T-helper 2 cell treated with Interferon-gamma antibody and Interleukin-4, amounts not matched to agents 100 ng/mL and 5 ng/mL, for 36 hours (primary cell): Measurements from ENCODE around the gene CIT. TPM values are rescaled to one million over a fixed set of nuclear protein-coding genes. Genes with fewer than 3 reads are reported as not detected.

Source experiments
- intact Hi-C: fragments of 100-400 bp; cut with micrococcal nuclease; formaldehyde crosslinking; loops from one replicate; pipeline ENCODE4 v1.15.1; 2023
- total RNA-seq: library from RNA; stranded (reverse); gene quantifications from 2 replicates; pipeline ENCODE4 v1.2.3, GENCODE V29; 2022

Gene CIT
- total RNA-seq, 1 donor from 2014 or later, result 85.6 TPM

- intact Hi-C loops, result no loop called here
Measured at GRCh38 chr12:119705182-119705581, 171.9 kb downstream of the CIT start.

DNA sequence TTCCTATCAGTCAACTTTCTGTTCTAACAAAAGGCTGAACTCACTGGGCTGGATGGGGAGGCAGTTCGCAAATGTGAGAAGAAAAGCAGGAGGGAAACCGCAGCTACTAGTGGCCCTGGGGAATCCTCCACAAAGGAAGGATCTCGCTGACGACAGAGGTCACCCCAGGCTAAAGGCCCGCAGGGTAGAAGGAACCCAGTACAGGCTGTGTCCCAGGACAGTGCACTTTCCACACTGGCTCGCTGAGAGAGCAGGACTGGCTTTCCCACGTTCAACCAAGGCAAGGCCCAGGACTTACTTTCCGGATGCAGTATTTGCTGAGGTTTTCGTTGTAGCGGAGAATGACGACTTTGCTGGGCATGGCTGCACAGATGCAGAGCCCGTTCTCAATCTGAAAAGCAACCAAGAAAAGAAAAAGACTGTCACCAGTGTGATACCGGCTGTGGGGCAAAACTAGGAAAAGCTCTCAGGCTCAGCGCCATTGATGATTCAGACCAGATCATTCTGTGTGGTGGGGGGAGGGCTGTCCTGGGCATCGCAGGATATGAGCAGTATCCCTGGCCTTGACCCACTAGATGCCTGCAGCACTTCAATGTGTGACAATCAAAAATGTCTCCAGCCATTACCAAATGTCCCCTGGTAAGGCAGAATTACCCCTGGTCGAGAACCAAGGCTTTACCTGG is 172.9 kb downstream of the CIT start:
- intact Hi-C loops, result no loop called here

DNA sequence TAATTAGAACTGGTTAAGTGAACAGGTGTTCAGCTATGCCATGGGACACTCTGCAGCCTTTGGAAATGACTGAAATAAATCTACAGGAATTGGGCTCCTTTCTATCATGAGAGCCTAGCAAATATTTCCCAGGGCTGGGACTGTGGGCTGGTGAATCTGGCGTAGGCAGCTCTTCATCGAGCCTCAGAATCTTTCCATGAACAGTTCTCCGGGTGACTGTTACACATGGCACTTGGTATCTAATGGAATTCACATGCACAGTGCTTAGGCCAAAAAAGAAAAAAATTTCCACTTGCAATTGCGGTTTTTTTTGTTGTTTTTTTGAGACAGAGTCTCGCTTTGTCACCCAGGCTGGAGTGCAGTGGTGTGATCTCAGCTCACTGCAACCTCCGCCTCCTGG is 177.0 kb downstream of the CIT start:
- intact Hi-C loops, result no loop called here

DNA sequence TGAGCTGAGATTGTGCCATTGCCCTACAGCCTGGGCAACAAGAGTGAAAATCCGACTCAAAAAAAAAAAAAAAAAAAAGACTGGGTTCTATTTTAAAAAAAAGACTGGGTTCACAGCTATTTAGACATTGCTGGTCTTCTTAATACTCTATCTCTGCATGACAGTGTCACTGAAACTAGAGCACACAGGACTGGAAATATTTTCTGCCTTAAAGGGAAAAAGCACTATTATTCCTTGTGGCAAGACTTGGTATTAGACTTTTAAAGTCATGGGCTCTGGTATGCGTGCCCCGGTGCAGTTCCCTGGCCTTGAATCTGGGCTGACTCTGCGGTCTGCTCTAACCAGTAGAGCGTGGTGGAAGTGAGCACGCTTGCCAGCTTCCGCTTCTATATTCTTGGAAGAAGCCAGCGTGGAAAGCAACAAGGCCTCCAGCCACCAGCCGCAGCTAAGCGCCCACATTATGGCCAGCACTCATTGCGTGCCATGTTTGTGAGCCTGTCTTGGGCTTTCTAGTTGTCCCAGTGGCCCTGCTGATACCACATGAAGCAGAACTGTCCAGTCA is 177.8 kb downstream of the CIT start:
- intact Hi-C loops, result no loop called here

DNA sequence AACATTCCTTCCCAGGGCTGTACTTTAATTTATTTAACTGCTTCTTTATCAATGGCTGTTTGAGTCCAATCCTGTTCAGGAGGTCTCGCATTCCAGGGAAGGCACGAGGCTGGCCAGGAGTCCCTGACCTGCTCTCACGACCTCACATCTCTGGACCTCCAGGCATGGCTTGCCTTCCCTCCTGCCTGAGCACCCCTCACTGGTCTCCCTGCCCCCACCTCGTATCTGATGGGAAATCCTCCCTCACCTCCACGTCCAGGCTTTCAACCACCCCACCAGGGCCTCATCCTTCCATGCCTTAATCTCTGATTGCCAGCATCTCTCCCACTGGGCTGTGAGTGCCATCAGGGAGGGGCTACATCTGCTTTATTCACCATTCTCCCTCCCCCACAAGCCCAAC is 180.2 kb downstream of the CIT start:
- intact Hi-C loops, result no loop called here

DNA sequence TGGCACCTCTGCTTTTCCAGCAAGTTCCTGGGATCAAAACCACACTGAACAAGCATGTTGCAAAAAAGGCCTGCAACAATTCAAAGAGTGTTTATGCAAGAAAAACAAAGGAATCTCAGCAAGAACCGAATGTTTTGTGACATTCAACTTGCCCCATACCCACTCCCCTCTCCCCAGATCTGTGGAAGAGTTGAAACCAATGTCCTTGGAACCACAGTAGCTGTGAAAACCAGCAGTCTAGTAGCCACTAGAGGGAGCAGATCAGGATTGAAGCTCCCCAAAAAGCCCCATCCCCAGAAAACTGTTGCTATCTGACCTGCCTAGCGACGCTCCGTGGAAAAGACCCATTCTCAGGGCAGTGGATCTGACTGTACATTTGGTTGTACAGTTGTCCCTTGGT is 182.1 kb downstream of the CIT start:
- intact Hi-C loops, result no loop called here

DNA sequence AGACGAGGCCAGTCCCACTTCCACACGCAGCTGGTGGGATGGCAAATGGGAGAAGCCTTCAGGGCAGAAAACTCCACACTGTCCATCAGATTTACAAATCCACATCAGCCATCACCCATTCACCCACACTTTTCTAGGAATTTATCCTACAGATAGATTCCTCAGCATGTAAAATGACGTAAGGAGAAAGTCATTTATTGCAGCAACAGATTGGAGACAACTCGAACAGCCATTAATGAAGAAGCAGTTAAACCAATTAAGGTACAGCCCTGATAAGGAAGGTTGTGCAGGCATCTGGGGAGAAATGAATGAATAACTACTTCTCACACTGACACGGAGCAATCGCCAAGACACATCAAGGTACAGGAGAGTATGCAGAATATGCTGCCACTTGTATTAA is 183.0 kb downstream of the CIT start:
- intact Hi-C loops, result no loop called here

DNA sequence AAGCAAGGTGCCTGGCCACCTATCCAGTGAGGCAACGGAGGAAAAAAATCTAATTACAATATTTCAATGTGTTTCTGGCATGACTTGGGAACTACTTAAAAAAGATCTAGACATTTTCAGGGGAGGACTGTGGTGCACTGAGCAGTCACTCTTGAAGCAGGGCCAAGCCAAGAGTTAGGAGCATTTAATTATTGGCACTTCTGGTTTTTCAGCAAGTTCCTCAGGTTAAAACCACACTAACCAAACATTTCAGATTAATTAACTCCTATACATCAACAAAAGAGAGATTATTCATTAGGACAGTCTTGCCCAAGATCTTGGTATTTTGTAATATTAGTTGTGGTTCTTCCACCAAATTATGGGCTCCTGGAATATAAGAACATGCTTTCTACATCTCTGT is 183.6 kb downstream of the CIT start:
- intact Hi-C loops, result no loop called here

- intact Hi-C loops, result no loop called here
Measured at GRCh38 chr12:119692997-119693396, 184.1 kb downstream of the CIT start.

DNA sequence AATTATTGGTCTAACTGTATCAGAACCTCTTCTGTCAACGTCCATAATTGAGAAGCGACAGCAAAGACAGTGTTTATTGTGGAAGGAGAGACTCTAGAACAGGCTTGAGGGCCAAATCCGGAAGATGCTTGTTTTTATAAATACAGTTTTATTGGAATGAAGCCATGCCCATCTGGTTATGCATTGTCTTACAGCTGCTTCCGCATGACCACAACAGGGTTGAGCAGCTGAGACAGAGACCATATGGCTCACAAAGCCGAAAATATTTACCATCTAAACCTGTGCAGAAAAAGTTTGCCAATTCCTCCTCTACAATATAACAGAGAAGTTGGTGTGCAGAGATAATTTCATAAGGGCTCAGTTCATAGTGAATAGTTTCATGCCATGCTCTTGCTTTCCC is 184.7 kb downstream of the CIT start:
- intact Hi-C loops, result no loop called here

GRCh38 chr12:119691202-119691810 is 185.8 kb downstream of the CIT start:
- intact Hi-C loops, result no loop called here

GRCh38 chr12:119689935-119690500 is 187.1 kb downstream of the CIT start:
- intact Hi-C loops, result no loop called here

DNA sequence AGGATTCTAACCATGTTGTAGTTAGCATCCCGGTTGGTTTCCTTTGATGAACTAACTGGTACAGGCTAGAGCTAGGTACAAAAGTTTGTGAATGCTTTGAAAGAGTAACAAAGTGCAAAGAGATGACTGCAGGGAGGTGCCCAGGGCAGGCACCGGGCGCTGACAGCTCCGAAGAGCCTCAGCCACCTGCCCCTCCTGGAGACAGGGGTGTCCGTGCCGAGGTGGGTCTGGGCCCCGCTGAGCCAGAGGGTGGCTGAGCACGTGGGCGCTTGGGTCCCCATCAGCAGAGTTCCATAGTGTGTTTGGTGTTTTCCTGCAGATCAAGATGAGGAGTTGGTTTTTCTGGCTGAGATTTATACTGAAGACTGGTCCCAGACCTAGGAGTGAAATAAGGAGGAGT is 189.2 kb downstream of the CIT start:
- intact Hi-C loops, result no loop called here

DNA sequence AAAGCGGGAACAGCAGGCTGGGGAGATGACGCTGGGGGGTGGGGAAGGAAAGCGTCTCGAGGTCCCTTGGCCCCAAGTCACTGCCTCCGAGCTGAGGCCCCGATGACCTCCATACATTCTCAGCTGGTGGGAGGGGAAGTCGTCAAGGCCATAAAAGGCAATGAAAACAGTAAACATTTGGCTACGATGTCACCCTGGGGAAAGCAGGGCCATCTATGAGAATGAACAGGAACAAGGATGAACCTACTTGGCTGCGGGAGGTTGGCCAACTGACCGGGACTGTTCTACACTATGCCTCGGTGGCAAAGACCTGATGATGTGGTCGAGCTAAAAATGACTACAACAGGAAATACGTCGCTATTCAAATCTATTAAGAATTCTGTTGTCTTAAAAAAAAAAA is 189.7 kb downstream of the CIT start:
- intact Hi-C loops, result no loop called here

- intact Hi-C loops, result no loop called here
Measured at GRCh38 chr12:119686776-119687175, 190.3 kb downstream of the CIT start.

DNA sequence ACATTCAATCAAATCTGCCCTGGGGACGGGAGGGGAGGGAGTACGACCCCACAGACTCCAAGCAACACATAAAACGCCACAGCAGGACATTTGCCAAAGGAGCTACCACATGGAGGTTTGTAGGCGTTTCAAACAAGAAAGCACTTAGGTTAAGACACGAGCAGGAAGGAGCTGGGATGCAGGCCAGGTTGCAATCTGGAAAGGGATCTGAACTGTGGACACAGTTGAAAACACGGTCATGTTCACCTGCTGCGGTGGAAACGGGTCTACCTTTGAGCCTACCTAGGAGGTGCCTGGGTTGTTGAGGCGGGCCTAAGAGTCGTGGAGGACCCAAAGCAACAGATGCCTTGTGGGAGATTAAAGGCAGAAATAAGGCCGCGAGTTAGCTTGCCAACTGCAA is 190.8 kb downstream of the CIT start:
- intact Hi-C loops, result no loop called here

GRCh38 chr12:119685375-119685774 is 191.7 kb downstream of the CIT start:
- intact Hi-C loops, result no loop called here

DNA sequence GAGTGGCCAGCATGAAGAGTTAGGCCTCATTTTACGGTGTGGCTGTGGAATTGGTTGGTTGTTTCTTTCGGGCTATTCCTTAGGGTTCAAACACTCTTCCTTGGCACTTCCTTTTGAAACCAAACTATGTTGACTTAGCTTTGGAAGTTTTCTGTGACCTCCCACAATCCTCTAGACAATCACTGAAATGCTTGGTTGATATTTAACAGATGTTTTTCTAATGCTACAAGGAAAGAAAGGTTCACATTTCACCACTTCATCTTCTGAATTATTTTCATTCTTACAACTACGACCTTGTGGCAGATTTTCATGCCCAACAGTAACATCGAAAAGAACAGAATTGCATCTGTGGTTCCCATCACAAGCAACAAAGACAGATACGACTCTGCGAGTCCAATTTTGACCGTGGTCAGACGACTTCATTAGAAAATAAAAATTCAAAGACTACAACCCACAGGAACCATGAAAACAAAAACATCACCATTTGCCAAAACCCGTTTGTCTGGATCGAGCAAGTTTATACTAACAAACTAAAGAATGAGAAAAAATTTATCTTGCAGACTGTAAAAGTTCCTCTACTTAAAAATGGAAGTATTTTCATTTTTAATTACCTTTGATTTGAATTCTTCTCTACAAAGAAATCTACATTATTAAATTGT is 192.3 kb downstream of the CIT start:
- intact Hi-C loops, result no loop called here

DNA sequence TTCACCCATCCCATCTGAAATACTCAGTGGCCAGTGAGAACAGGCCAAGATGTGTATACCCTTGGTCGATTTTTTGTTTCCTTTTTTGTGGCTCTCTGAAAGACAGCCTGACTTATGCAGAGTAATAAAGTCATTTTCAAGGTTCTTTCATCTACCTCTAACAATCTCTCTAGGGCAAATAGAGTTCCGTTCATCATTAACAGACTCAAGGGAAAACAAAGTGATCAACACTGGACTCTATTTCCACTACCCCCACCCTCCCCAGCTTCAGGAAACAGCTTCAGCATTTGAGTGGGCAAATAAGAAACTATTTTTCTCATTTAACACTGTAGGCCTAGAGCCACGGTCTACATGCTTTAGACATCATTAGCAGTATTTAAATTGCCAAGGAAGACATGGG is 193.3 kb downstream of the CIT start:
- intact Hi-C loops, result no loop called here

DNA sequence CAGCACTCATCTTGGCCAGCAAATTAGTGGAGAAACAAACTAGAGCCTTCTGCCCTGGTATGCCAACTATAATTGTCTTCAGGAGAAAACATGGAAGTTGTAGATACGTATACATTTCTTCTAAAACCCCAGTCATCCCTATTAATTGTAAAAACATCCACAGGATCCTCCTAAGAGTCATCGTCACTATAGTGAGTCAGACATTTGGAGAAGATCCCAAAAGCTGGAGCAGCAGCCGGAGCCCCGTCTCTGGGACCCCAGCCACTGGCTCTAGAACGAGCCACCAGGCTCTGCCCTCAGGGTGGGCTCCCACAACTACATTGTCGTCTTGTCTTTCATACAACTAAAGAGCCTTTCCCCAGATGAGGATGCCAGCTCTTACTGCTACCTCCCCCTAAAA is 193.7 kb downstream of the CIT start:
- intact Hi-C loops, result no loop called here

DNA sequence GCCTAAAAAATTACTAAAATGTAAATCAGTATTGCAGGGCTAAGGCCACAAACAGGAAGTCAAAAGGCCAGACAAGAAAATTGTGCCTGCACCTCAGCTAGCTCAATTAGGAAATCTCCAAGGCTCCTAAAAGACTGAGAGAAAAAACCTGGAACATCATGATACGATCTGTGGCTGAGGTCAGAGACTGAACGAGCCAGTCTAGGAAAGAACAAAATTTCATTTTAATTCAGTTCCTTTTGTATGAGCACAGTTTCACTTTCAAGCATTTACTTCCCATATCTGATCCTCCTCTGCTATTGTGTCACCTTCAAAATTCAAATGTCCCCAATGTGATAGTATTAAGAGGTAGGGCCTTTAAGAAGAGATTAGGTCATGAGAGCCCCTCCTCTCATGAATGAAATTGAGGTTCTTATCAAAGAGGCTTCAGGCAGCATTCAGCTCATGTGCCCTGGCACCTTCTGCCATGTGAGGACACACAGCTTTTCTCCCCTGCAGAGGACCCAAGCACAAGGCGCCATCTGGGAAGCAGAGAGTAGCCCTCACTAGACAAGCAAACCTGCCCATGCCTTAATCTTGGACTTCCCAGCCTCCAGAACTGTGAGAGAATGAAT is 194.4 kb downstream of the CIT start:
- intact Hi-C loops, result no loop called here
